GM19468 (cell line): ENCODE results near the gene JPT2.
A peak's percentile ranks its signal among the peaks of the same experiment; 100 is the strongest.
"Not testable (repeated sequence)": the region's sequence is repeated elsewhere in the genome, so short reads cannot be mapped to it uniquely, and the experiment has no call there.

ENCODE experiments used
- ATAC-seq: cut with Tn5 transposase; IDR thresholded peaks from one replicate; pipeline ENCODE4 v1.9.1; 2021; ENCODE audit warnings: mild to moderate bottlenecking, moderate library complexity, moderate number of reproducible peaks; ENCODE audit not compliant: unreplicated experiment; ENCODE audit errors: extremely low read depth

The JPT2 gene

DNA sequence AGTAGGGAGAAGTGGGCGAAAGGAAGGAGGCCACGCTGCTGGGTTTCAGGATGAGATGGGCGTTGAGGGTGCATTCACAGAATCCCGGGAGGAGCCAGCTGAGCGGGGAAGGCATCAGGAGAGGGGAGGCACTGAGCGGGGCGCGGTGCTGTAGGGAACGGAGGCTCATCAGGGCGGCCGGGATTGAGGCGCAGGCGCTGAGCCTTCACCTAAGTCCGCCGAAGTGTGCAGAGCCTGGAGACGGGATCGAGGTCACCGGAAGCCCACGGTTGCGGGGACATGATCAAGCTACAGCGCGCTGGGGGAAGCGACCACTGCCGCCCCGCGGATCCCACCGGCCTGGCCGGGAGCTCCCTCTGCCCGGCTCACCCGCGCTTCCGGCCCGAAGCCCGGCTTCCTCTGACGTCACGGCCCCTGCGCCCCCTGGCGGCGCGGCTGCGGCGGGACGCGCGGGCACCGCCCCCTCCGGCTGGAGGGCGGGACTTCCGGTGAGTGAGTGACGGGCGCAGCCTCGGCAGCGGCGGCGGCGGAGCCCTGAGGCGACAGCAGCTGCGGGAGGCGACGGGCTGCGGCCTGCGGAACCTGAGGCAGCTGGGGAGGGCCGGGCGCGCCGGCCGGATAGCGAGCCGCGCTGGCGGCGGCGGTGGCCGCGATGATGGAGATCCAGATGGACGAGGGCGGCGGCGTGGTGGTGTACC lies 27.8 kb downstream of the JPT2 start, which contains the start of gene MAPK8IP3:
Gene MAPK8IP3 (plus strand): TSS at position 508 of the 698 bp plus-strand sequence. CDS start 145 bp downstream, at position 653.
- peak; percentile 61 for ATAC-seq

DNA sequence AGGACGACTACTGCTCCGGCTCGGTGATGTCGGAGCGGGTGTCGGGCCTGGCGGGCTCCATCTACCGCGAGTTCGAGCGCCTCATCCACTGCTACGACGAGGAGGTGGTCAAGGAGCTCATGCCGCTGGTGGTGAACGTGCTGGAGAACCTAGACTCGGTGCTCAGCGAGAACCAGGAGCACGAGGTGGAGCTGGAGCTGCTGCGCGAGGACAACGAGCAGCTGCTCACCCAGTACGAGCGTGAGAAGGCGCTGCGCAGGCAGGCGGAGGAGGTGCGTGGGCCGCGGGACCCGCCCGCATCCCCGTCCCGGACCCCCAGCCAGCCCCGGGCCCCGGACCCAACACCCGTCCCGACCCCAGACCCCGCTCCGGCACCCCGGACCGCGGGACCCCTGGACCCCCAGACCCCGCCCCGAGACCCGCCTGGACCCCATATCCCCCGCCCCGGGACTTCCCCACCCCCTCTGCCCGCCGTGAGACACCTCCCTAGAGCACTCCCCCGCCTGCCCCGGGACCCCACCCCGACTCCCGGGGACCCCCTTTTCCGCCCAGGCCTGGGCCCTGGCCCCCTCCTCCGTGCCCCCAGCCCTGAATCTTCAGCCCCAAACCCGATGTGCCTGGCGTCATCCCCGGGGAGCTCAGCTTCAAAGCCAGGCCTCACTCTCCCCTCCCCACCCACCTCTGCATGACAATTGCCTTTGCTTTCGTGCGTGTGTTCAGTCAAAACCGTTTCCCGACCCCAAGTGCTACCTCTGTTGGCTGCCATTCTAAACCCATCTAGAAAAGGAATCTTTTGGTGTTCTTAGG lies 28.5 kb downstream of the JPT2 start:
- no peak for ATAC-seq

DNA sequence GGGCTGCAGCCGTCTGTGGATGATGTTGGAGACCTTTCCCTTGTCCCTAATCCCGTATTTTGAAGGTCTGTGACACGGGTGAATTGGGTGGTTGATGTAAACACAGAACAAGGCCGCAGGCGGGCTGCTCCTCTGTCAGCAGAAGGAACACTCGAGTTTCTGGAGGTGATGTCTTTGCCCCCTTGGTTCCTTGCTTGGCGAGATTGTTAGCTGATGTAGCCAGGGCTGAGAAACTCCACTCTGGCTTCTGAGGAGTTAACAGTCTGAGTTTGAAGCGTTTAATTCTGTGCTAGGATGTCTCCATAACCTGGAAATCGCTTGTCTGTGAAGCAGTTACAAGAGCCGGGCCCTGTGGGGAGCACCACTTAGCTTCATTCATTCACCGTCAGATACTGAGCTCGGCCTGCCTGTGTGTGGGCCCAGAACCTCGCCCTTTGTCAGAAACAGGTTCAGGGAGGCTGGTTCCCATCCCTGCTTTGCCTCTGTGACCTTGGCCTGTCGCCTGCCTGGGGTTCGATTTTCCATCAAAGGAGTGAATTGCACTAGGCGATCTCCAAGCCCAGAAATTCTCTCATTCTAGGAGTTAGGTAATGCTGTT lies 29.2 kb downstream of the JPT2 start:
- ATAC-seq: no peak

DNA sequence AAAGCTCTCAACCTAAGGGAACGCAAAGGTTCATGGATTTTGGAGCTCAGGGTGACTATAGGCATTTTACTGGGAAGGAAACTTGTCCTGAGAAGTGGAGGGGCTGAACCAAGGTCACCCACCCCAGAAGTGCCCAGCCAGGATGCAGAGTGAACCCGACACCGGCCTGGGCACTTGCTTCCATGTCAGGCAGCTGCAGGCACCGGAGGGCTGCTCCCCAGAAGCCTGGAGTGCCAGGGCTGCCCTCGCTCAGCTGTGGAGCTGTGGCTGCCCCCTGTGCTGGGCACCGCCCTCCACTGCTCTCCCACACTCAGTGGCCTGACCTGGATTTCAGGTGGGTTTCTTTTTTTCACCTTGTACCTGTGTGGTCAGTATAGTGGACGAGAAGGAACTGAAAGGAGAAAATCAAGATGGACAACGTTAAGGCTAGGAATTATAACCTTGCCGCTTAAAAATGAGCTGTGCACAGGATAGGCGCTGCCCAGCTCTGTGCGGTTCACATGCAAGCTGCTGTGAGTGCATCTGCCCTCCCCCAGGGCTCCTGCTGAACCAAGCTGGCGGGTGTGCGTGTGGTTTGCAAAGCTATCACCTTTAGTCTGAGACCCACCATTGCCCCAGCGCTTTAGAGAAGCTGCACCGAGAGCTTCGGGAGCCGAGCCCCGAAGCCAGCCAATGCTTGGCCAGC lies 30.1 kb downstream of the JPT2 start:
- no peak for ATAC-seq

GRCh38 chr16:1708768-1709180 lies 30.7 kb downstream of the JPT2 start:
- no peak for ATAC-seq

- no peak for ATAC-seq
Observed at GRCh38 chr16:1709356-1709755, 31.3 kb downstream of the JPT2 start.

DNA sequence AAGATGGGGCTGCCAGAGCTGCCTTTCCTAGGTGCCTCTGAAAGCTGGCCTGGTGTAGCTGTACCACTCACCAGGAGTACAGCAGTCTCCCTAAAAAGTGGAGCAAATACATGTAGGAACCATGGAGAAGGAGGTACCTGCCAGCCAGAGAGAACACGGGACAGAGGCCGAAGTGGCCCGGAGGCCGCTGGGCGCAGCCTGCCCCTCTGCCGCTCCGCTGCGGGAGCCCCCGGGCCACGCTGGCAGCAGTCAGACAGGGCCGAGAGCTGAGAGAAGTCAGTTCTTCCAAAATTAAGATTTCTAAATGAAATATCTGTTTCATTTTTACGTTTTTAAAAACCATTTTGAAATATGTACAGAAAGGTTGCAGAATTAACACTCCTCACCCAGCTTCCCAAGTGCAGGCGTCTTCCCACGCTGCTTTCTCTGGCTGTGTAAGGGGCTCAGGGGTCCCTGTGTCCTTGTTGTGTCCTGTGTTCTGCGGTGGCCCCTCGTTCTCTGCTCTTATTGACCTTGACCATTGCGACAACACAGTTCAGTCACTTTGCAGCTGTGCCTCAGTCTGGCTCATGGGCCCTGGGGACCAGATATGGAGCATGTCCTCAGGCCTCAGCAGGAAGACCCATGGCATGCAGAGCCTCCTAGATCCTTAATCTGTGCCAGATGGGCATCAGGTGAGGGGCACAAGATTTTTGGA lies 32.9 kb downstream of the JPT2 start:
- ATAC-seq: no peak

DNA sequence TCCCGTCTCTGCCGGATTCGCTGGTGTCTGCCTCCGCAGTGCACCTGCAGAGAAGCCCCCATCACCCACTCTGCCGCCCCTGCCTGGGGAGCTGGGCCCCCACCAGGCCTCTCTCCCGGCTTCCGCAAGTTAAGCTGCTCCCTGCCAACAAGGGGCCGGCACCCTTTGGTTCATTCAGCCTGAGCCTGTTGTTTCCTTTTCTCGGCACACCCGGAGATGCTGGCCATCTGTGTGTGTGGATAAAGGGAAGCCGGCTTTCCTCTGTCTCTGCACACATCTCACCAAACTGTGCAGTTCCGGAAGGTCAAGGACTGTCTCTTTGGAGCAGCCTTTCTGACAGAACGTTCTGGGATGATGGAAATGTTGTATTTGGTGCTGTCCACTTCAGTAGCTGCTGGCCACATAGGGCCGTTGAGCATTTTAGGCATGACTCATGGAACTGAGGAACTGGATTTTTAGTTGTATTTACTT lies 34.7 kb downstream of the JPT2 start:
- ATAC-seq: no peak

- no peak for ATAC-seq
Observed at GRCh38 chr16:1713331-1713730, 35.3 kb downstream of the JPT2 start.

DNA sequence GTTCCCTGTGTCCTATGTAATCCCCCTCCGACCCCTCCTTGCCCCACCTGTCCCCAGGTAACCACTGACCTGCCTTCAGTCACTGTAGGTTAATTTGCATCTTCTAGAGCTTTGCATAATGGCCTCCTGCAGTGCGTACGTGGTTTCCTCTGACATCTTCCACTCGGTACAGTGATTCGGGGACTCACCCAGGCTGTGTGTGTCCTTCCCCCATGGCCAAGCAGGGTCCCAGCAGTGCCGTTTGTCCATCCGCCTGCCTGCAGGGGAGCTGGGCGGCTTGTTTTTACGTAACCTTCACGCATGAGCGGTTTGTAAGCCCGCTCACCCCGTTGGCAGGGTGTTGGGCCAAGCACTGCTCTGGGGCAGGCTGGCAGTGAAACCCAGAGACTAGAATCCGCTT lies 35.9 kb downstream of the JPT2 start:
- ATAC-seq: no peak

DNA sequence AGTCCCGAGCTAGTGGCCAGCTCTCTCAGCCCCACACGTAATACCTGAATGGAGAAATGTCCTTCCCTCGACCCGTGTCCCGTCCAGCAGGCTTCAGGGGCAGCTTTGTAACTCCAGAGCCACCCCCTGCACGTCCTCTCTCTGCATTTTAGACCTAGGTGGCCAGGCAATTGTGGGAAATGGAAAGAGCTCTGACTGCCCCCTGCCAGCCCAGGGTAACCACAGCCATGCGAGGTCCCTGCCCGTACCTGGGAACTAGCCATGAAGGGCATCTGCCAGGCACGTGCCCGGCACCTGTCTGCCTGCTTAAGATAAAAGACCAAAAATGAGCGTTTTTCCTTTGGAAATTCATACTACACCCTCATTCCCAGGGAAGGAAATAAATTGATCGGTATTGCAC lies 37.1 kb downstream of the JPT2 start:
- no peak for ATAC-seq

DNA sequence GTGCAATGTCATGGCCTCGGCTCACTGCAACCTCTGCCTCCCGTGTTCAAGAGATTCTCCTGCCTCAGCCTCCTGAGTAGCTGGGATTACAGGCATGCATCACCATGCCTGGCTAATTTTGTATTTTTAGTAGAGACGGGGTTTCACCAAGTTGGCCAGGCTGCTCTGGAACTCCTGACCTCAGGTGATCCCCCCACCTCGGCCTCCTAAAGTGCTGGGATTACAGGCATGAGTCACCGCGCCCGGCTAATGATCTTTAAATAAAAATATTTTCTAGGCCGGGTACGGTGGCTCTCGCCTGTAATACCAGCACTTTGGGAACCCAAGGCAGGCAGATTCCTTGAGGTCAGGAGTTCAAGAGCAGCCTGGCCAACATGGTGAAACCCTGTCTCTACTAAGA lies 40.2 kb downstream of the JPT2 start:
- not testable (repeated sequence) for ATAC-seq

DNA sequence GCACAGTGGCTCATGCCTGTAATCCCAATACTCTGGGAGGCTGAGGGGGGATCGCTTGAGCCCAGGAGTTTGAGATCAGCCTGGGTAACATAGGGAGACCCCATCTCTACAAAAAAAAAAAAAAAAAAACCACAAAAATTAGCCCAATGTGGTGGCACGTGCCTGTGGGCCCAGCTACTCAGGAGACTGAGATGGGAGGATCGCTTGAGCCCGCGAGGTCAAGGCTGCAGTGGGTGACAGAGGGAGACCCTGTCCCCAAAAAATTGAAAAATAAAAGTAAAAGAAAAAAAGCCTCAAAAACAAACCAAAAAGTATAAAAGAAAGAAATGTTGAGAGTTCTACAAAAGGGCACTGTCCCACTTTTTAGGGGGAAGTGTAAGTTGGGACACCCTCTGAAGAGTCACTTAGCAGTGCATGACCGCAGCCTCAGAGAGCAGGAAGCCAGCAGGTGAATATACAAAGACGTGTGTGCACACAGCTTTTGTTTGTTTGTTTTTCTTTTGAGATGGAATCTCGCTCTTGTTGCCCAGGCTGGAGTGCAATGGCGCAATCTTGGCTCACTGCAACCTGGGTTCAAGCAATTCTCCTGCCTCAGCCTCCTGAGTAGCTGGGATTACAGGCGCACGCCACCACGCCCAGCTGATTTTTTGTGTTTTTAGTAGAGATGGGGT lies 41.6 kb downstream of the JPT2 start:
- not testable (repeated sequence) for ATAC-seq

DNA sequence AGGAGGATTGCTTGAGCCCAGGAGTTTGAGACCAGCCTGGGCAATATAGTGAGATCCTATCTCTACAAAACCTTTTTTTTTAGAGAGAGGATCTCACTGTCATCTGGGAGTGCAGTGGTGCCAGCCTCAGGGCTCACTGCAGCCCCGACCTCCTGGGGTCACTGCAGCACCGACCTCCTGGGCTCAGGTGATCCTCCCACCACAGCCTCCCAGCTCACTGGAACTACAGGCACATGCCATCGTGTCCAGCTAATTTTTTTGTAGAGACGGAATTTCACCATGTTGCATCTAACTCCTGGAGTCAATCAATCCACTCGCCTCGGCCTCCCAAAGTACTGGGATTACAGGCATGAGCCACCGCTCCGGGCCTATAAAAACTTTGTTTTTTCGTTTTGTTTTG lies 43.3 kb downstream of the JPT2 start:
- ATAC-seq: no peak

GRCh38 chr16:1723450-1724147 lies 45.5 kb downstream of the JPT2 start:
- ATAC-seq: no peak

GRCh38 chr16:1724491-1724890 lies 46.4 kb downstream of the JPT2 start:
- no peak for ATAC-seq

DNA sequence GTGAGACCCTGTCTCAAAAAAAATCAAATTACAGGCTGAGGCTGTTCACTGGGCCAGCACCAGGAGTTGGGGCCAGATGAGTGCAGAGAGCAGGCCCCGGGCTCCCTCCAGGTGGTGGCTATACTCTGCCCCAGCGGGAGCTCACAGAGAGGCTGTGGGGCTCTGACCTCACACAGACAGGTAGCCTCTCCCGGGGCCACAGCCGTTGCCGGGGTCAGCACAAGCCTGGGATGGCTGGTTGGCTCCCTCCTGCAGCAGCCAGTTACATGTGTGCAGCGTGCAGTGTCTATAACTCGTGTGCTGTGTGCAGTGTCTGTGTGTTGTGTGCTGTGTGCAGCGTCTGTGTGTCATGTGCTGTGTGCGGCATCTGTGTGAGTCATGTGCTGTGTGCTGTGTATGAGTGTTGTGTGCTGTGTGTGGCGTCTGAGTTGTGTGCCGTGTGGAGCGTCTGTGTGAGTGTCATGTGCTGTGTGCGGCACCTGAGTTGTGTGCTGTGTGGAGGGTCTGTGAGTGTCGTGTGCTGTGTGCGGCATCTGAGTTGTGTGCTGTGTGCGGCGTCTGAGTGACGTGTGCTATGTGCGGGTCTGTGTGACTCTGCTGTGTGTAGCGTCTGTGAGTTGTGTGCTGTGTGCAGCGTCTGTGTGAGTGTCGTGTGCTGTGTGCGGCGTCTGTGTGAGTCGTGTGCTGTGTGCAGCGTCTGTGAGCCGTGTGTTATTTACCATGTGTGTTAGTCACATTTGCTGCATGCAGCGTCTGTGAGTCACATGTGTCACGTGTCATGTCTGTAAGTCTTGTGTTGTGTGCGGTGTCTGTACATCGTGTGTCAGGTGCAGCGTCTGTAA lies 48.8 kb downstream of the JPT2 start:
- ATAC-seq: no peak
